ENCODE data around the gene PLK5.
"Not testable (repeated sequence)": the region's sequence is repeated elsewhere in the genome, so short reads cannot be mapped to it uniquely, and the experiment has no call there.

The PLK5 gene

GRCh38 chr19:1507763-1508506 lies 15.9 kb upstream of the PLK5 start:
- DNase-seq: peak; percentile 89

- DNase-seq: no peak
Measured at GRCh38 chr19:1508507-1508856, 15.4 kb upstream of the PLK5 start.

DNA sequence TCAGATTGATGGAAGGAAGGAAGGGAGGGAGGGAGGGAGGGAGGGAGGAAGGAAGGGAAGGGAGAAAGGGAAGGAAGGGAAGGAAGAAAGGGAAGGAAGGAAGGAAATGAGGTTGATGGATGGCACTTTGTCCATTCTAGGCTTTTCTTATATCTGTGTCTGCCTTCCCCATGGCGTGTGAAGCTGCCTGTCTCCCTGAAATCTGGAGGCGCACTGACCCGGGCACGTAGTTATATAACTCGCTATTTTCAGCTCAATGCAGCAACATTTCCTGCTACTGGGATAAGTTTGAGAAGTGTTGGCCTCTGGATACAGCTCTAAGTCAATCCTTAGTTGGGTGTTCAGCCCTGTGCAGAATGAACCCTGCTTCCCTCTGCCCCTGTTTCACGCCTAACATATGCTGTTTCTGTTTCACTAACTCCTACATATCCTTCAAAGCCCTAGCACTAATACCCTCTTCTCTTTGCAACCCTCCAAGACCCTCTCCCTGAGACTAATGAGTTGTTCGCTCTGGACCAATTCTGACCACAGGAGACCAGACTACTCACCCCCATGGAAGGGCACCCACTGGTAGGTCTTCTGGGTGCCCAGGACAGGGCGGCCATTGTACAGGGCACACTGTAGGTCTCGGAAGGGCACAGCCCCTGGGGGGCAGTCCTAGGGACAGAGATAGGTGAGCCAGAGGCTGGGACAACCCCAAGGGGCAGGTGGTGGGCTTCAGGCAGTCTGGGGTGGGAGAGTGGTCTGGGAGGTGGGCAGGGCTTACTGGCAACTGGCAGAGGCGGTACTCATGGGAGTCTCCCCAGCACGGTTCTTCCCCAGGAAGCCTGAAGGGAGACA lies 14.1 kb upstream of the PLK5 start:
- DNase-seq: no peak

- no peak for DNase-seq
Measured at GRCh38 chr19:1510442-1510806, 13.5 kb upstream of the PLK5 start.

DNA sequence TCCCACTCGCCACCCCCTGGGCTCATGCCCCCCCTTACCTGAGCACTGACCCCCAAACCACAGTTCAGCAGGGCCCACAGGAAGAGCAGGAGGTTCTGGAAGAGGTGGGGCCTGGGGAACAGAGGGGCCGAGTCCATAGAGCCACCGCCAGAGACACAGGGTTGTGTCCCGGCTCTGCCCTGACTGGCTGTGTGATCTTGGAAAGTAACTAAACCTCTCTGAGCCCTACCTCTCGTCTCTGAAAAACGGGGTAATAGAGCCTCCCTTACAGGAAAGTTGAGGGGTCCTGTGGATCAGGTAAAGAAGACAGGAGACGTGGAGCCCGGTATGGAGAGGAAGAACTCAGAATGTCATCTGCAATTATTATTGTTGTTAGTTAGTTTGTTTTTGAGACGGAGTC lies 13.1 kb upstream of the PLK5 start:
- DNase-seq: no peak

DNA sequence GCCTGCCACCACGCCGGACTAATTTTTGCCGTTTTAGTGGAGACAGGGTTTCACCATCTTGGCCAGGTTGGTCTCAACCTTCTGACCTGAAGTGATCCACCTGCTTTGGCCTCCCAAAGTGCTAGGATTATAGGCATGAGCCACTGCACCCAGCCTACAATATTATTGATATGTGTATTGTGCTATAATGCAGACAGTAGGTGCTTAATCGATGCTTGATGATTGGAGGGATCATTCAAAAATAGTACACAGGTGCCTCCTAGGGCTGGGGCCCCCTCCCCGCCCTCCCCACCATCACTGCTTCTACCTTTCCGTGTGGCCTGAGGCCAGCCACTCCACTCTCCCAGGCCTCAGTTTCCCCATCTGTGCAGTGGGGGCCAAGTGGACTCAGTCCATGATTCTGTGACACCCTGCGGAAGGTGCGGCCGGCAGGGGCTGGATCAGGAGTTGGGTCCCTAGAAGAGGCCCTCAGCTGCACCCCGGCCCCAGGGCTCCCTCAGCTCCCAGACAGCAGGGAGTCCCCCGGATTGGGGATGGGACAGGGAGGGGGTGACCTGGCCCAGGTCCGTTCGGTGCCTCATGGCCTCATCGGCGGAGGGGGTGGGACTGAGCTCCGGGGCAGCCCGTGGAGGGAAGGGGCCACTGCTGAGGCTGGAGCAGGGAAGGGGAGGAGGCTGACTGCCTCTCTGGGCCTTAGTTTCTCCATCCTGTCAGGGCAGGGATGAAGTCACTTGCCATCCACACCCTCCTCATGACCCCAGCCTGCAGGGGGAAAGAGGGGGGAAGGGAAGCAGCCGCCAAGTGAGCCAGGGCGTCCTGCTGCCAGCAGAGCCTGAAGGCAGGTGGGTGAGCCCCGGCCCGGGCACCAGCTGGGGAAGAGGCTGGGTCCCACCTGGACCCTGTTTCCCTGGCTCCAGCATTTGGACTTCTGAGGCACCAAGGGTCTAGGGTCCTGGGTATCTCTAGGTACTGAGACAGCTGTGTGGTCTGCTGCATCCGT lies 12.3 kb upstream of the PLK5 start:
- DNase-seq: no peak

DNA sequence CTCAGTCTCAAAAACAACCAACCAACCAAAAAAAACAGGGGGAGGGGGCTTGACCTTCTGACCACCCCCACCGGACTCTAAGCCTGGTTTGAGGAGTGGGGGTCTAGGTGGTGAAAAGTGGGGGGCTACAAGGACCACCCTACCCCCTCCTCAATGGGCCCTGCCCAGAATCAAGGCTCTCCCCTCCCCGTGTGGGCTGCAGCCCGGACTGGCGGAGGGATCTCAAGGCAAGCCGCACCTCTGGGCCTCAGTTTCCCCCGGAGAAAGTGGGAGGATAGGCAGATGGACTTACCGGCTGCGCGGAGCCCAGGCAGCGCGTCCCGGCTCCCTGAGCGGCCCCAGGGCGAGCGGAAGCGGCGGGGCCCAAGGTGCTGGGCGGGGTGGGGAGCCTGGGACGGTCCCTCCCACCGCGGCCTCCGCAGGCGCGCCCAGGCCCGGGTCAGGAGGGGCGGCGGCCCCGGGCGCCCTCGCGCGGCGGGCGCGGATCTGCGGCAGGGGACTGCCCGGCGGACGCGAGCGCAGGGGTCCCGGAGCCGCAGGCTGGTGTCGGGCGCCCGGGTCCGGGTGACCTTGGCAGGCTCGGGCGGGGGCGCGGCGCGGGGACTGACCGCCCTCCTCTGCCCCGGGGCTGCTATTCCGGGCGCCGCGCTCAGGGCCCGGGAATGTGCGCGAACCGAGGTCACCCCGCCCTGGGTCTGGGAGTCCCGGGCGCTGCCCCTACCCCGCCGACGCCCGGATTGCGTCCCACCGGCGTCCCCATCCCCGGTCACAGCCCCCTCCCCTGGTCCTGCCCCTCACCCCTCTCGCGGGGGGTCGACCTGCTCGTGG lies 11.0 kb upstream of the PLK5 start, which contains the start of gene ADAMTSL5:
Gene ADAMTSL5 (minus strand): TSS at position 349 of the 828 bp plus-strand sequence. CDS start 2,076 bp downstream, outside the sequence.
- DNase-seq: peak; percentile 73

GRCh38 chr19:1513499-1514294 lies 10.2 kb upstream of the PLK5 start:
- DNase-seq: peak; percentile 79

GRCh38 chr19:1514295-1514661 lies 9.6 kb upstream of the PLK5 start:
- DNase-seq: no peak

DNA sequence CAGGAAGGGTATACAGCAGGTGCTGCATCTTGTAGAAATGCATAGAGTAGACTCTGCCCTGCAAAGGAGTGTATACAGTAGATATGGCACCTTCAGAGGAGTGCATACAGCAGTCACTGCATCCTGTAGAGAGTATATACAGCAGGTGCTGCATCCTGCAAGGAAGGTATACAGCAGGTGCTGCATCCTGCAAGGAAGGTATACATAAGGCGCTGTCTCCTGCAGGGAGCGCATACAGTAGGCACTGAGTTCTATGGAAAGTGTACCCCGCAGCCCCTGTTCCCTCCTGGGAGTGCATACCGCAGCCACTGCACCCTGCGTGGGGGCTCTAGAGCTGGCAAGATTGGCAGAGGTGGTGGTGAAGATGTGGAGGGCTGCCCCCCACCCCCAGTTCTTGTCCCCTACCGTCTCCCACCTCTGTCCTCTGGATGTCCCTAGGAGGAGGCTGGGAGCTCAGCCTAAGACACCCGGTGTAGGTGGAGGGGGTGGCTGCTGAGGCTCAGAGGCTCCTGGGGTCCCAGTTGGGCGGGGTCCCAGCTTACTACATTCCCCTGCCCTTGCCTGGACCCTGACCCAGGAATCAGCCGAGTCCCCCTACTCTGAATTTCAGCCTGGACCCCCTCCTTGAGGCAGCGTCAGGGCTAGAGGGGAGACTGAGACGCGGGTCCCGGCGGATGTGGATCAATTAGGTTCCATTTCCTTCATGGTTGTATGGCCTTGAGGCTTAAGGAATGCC lies 8.7 kb upstream of the PLK5 start:
- DNase-seq: no peak

GRCh38 chr19:1516395-1516753 lies 7.5 kb upstream of the PLK5 start:
- no peak for DNase-seq

GRCh38 chr19:1518471-1518870 lies 5.4 kb upstream of the PLK5 start:
- DNase-seq: no peak

DNA sequence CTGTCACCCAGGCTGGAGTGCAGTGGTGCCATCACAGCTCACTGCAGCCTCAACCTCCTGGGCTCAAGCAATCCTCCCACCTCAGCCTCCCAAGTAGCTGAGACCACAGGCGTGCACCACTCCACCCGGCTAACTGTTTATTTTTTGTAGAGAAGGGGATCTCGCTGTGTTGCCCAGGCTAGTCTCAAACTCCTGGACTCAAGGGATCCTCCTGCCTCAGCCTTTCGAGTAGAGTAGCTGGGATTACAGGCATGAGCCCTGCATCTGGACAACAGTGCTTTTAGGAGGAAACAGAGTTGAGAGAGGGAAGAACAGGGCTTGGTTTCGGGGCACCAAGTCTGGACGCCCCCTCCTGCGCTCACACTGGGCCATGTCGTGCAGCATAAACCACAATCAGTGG lies 4.1 kb upstream of the PLK5 start:
- not testable (repeated sequence) for DNase-seq

DNA sequence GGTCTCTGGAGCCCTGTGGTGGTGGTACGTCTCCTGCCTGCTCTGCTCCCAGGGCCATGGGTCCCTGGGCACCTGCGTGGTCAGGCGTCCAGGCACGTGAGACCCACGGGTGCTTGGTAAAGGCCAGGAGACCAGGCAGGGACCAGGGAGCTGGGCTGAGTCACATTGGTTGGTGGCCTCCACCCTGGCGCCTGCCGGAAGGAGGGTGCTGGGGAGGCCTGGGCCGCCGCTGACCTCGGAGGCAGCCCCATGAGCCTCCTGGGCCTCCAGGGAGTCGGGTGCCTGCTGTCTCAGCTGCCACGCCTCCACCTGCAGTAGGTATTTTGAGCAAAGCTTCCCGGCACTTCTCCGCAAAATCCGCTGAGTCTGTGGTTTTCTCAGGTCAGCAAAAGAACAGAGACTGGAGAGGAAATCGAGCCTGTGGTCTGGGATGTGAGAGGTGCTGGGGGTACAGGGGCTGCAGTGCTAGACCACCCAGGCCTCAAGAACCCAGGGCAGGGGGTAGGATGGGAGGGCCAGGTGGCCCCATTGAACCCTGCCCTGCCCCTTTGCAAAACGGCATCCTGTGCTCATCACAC lies 3.6 kb upstream of the PLK5 start:
- no peak for DNase-seq

DNA sequence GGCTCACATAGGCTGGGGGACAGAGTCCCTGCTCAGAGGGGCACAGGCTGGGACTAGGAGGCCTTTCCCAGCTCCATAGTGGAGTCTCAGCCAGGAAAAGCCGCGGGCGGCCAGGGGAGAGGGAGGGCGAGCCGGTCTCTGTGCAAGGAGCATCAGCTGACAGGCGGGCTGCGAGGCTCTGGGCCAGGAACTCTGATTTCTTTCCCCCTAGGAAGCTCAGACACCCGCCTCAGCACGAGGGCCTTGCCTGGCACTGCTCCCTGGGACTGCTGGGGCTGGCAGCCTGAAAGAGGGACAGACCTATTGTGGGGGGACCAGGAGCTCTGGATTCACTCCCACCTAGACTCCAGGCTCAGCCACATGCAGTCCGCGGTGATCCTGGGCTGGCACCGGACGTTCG lies 2.2 kb upstream of the PLK5 start:
- no peak for DNase-seq

- DNase-seq: no peak
Measured at GRCh38 chr19:1522061-1522460, 1.8 kb upstream of the PLK5 start.

DNA sequence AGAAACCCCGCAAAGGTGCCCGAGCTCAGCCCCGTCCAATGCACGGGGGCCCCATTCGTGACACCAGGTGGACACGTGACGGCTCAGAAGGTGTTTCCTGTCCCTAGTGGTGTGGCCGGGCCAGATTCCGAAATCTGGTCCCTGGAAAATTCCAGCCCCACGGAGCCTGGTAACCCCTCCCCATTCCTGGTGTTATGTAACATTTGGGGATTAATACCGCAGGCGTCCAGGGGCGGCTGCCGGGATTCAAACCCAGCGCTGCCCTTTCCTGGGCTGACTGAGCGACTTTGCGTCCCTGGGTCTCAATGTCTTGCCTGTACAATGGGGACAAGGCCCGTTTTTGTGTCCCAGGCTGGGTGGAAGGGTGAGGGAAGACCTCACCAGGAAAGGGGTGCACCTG lies 1.0 kb upstream of the PLK5 start:
- DNase-seq: no peak

DNA sequence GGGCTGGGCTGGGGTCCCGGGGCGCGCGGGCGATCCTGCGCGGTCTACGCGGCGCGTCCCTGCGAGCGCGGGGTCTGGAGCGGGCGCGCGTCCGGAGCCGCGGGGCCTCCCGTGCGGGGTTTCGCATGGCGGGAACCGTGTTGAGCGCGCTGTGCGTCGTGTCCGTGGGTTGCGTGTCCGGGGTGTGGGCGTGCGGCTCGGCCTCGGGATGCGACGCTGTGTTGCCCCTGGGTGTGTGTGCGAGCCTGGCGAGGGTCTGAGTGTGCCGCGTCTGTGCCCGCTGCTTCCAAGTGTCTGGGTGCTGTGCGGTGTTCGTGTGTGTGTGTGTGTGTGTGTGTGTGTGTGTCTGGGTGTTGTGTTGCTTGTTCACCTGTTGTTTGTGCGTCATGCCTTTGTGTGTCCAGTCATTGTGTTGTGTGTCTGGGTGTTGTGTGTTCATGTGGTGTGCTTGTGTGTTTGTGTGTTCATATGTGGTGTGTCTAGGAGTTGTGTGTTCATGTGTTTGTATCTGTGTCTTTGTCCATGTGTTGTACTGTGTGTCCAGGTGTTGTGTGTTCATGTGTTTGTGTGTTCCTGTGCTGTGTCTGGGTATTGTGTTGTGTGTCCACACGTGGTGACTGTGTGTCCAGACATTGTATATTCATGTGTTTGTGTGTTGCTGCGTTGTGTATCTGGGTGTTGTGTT lies 552 bp downstream of the PLK5 start:
- no peak for DNase-seq

GRCh38 chr19:1524972-1525325 lies 1.1 kb downstream of the PLK5 start:
- no peak for DNase-seq

GRCh38 chr19:1525343-1525742 lies 1.5 kb downstream of the PLK5 start:
- DNase-seq: no peak
